Transverse colon (tissue), 4 donors: ENCODE results near the gene UBE2L5. TPM values are rescaled to one million over a fixed set of nuclear protein-coding genes. Genes with fewer than 3 reads are reported as not detected.

Experiments
- DNase-seq: peaks from one replicate; pipeline ENCODE4 v3.0.0-alpha.2; 2019
- H3K27ac ChIP-seq, 4 donors: fragments of 200-600 bp; sonication (generic); 2 replicates each; pipeline ENCODE4 v1.5.1; 2016 to 2018; ENCODE audit warnings: inconsistent platforms in 4 of 4
- H3K27me3 ChIP-seq: fragments of 200-600 bp; sonication (generic); 2 replicates; pipeline ENCODE4 v1.5.1; 2017; ENCODE audit warnings: inconsistent platforms
- H3K36me3 ChIP-seq, 4 donors: fragments of 200-600 bp; sonication (generic); 2 replicates each; pipeline ENCODE4 v1.5.1; 2017 to 2019; ENCODE audit warnings: inconsistent platforms in 4 of 4
- H3K4me1 ChIP-seq, 4 donors: fragments of 200-600 bp; sonication (generic); 2 replicates each; pipeline ENCODE4 v1.5.1; 2017 to 2020; ENCODE audit warnings: inconsistent platforms in 4 of 4
- H3K4me3 ChIP-seq, 4 donors: fragments of 200-600 bp; sonication (generic); 1 replicate in 1 of 4; 2 replicates in 3 of 4; pipeline versions ENCODE4 v1.5.1 to v1.6.1; 2017 to 2019; ENCODE audit warnings: inconsistent platforms in 4 of 4
- H3K9me3 ChIP-seq, 2 donors: fragments of 200-600 bp; sonication (generic); 2 replicates each; pipeline ENCODE4 v1.5.1; 2017 to 2019; ENCODE audit warnings: inconsistent platforms in 2 of 2
- CTCF ChIP-seq, 5 experiments: fragments of 200-600 bp in 3 of 5; fragments of 450-650 bp in 2 of 5; sonication (generic) in 3 of 5; IDR thresholded peaks; 1 replicate in 2 of 5; 2 replicates in 3 of 5; pipeline ENCODE4 v1.5.1; 2016 to 2017; ENCODE audit warnings: antibody characterized with exemption in 5 of 5, inconsistent platforms in 3 of 5, mild to moderate bottlenecking in 2 of 5, moderate library complexity in 1 of 5
- EP300 ChIP-seq: sonication (generic); formaldehyde crosslinking; IDR thresholded peaks from one replicate; pipeline ENCODE4 v1.6.1; 2017; ENCODE audit warnings: antibody characterized with exemption, low read depth
- POLR2A ChIP-seq: fragments of 450-650 bp; IDR thresholded peaks from one replicate; pipeline ENCODE4 v1.6.1; 2016; ENCODE audit warnings: antibody characterized with exemption, mild to moderate bottlenecking, moderate library complexity
- POLR2AphosphoS5 ChIP-seq, 3 donors: sonication (generic); formaldehyde crosslinking; IDR thresholded peaks; one replicate each; pipeline ENCODE4 v1.6.1; 2016; ENCODE audit warnings: antibody characterized with exemption in 3 of 3
- WGBS, 2 donors: methylation state at CpG; one replicate each; pipeline ENCODE4 v1.1.5; 2018; ENCODE audit warnings: low coverage in 1 of 2; 5-methylcytosine and 5-hydroxymethylcytosine counted together
- in situ Hi-C, 4 donors: fragments of 200-750 bp; cut with MboI; loops; one replicate each; pipeline versions ENCODE4 v1.15.0 to v1.15.1; 2017; ENCODE audit warnings: low sequenced_read_pairs in 3 of 4, low pct_ligation_motif_present in 1 of 4, low pct_unique_long_range_greater_than_20kb in 1 of 4
- intact Hi-C: fragments of 100-400 bp; cut with DNase I; formaldehyde crosslinking; loops from one replicate; pipeline ENCODE4 v1.15.1; 2023; ENCODE audit warnings: low total_unique reads
- total RNA-seq, 4 donors: library from RNA; depleted of rRNA; stranded (reverse); fragments of >200 nt; gene quantifications; one replicate each; pipeline ENCODE4 v1.1.0, GENCODE V29; 2016

UBE2L5 gene
- total RNA-seq, 4 donors from 2014 or later: not detected

DNA sequence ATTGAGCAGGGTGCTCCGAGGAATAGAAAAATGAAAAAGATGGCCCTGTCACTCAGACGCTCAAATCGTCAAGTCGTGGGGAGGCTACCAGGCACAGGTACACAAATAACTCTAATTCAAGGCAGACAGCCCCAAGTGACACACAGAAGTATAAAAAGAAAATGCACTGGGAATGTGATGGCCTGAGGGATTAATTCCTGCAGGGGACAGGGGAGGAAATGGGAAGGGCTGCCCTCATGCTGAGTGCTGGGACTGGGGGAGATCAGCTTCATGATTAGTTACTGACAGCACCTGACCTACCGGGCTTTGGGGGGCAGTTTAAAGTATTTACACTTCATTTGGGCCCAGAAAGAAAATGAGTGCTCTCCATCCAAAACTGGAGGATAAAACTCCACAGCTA lies 20.9 kb upstream of the UBE2L5 start:
- H3K36me3 ChIP-seq: no peaks in the 10 kb centered on the region
- no peak overlapping the region for H3K4me3 ChIP-seq
- no peaks in the 10 kb centered on the region for H3K9me3 ChIP-seq
- no peak for TF ChIP-seq EP300
- TF ChIP-seq CTCF (IDR thresholded peaks at IDR 0.05): no peak
- TF ChIP-seq POLR2A: no peak
- TF ChIP-seq POLR2AphosphoS5 (IDR thresholded peaks at IDR 0.05): no peak
- no peaks in the 10 kb centered on the region for H3K27me3 ChIP-seq
- DNase-seq: no peak
- intact Hi-C loops (no loop called here), in situ Hi-C loops (loop anchor here in 1 of 4 donors (10.0 kb wide), 1 partner anchor 63 kb away; the partner anchor contains the start of gene HMGB1)
- 87 to 99% methylated on average over 3 to 5 of the region's 5 CpGs for WGBS, 2 donors
- H3K4me1 ChIP-seq: peaks cover 0 to 13% (median 4%) of the 10 kb centered on the region in 4 donors
- H3K27ac ChIP-seq: no peak overlapping the region

- TF ChIP-seq CTCF (IDR thresholded peaks at IDR 0.05): no peak
- TF ChIP-seq POLR2AphosphoS5 (IDR thresholded peaks at IDR 0.05): no peak
- TF ChIP-seq EP300: no peak
- no peak for TF ChIP-seq POLR2A
- intact Hi-C loops (no loop called here), in situ Hi-C loops (loop anchor here in 1 of 4 donors (10.0 kb wide), 1 partner anchor 61 kb away; the partner anchor contains the start of gene HMGB1)
- H3K4me1 ChIP-seq: peaks cover 0 to 14% (median 6%) of the 10 kb centered on the region in 4 donors
- H3K27me3 ChIP-seq: no peaks in the 10 kb centered on the region
- no peak for DNase-seq
- no peak overlapping the region for H3K27ac ChIP-seq
- no peak overlapping the region for H3K4me3 ChIP-seq
- H3K9me3 ChIP-seq: no peaks in the 10 kb centered on the region
- no peaks in the 10 kb centered on the region for H3K36me3 ChIP-seq
- 72 to 83% methylated on average over 3 to 6 of the region's 6 CpGs for WGBS, 2 donors
Measured at GRCh38 chr13:30403456-30403855, 18.8 kb upstream of the UBE2L5 start.

DNA sequence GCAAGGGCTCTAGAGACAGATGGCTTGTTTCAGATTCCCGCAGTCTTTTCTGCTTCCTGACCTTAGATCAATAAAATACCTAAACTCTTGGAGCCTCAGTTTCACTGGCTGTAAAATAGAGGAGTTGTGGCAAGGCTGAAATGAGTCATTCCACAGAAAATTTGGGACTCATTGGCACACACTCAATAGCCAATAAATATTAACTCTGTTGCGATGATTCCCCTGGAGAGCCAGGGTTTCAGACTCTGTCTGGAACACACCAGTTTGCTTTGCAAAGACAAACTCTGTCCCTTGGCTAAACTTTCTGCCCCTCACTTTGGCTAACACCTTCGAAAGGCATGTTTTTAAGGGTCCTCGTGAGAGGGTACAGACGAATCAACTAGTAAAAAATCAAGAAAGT lies 18.1 kb upstream of the UBE2L5 start:
- Histone ChIP-seq H3K36me3 (no peaks in the 10 kb centered on the region), H3K27me3 (no peaks in the 10 kb centered on the region), H3K9me3 (no peaks in the 10 kb centered on the region), H3K4me3 (no peak overlapping the region), H3K27ac (no peak overlapping the region), H3K4me1 (peaks cover 4 to 14% (median 11%) of the 10 kb centered on the region in 4 donors)
- in situ Hi-C loops: loop anchor here in 1 of 4 donors (10.0 kb wide), 1 partner anchor 61 kb away; the partner anchor contains the start of gene HMGB1
- intact Hi-C loops: no loop called here
- no peak for DNase-seq
- TF ChIP-seq POLR2AphosphoS5 (IDR thresholded peaks at IDR 0.05) (no peak), POLR2A (no peak), EP300 (no peak), CTCF (IDR thresholded peaks at IDR 0.05) (no peak)
- 84 to 86% methylated on average over 5 of the region's 5 CpGs for WGBS, 2 donors

DNA sequence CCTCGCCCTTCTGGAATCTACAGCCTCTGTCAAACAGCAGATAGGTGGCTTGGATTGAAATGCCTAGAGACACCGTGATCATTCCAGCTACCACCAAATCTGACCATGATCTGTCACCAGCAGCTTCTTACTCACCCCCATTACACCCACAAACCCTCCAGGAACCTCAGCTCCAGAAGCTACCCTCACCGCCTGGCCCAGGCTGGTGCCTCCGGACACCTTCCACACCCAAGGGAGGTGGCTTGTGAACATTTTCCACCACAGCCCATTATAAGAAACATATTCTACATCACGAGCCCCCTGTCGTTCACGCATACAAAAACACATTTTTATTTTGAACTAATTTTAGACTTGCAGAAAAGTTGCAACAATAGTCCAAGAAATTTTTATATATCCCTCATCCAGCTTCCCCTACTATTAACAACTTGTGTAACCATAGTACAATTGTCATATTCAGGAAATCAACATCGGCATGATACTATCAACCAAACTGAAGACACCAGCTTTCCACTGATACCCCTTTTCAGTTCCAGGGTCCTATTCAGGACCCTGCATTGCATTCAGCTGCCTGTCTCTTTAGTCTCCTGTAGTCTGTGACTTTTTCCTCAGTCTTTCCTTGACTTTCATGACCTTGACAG lies 15.4 kb upstream of the UBE2L5 start:
- Histone ChIP-seq H3K4me3 (no peak overlapping the region), H3K9me3 (no peaks in the 10 kb centered on the region), H3K4me1 (peaks cover 4 to 19% (median 12%) of the 10 kb centered on the region in 4 donors), H3K36me3 (no peaks in the 10 kb centered on the region), H3K27me3 (no peaks in the 10 kb centered on the region), H3K27ac (no peak overlapping the region)
- DNase-seq: no peak
- no peak for TF ChIP-seq POLR2AphosphoS5 (IDR thresholded peaks at IDR 0.05)
- TF ChIP-seq EP300: no peak
- TF ChIP-seq CTCF (IDR thresholded peaks at IDR 0.05): no peak
- 96 to 97% methylated on average over 4 to 8 of the region's 8 CpGs for WGBS, 2 donors
- in situ Hi-C loops: loop anchor here in 1 of 4 donors (10.0 kb wide), 1 partner anchor 58 kb away; the partner anchor contains the start of gene HMGB1
- intact Hi-C loops: loop anchor here (5.0 kb wide), 1 partner anchor 55 kb away; no protein-coding TSS in a partner anchor
